Measurements from ENCODE around the gene SLC6A13.

- no peak for TF ChIP-seq EZH2 (IDR thresholded peaks at IDR 0.05; ENCODE audit: borderline replicate concordance, insufficient read depth, low read length, poor library complexity, severe bottlenecking)
- TF ChIP-seq, protein P1, sequence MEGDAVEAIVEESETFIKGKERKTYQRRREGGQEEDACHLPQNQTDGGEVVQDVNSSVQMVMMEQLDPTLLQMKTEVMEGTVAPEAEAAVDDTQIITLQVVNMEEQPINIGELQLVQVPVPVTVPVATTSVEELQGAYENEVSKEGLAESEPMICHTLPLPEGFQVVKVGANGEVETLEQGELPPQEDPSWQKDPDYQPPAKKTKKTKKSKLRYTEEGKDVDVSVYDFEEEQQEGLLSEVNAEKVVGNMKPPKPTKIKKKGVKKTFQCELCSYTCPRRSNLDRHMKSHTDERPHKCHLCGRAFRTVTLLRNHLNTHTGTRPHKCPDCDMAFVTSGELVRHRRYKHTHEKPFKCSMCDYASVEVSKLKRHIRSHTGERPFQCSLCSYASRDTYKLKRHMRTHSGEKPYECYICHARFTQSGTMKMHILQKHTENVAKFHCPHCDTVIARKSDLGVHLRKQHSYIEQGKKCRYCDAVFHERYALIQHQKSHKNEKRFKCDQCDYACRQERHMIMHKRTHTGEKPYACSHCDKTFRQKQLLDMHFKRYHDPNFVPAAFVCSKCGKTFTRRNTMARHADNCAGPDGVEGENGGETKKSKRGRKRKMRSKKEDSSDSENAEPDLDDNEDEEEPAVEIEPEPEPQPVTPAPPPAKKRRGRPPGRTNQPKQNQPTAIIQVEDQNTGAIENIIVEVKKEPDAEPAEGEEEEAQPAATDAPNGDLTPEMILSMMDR (IDR thresholded peaks at IDR 0.05; ENCODE audit: poor library complexity, severe bottlenecking): no peak
- TF ChIP-seq POLR2AphosphoS5 (IDR thresholded peaks at IDR 0.05): peak; percentile 10
- no peak for TF ChIP-seq EP300 (conservative IDR thresholded peaks at IDR 0.05; ENCODE audit: poor library complexity, severe bottlenecking)
- no peak for TF ChIP-seq TAF1 (IDR thresholded peaks at IDR 0.05; ENCODE audit: low read depth)
- no peak for TF ChIP-seq SMC3 (conservative IDR thresholded peaks at IDR 0.05; ENCODE audit: poor library complexity)
- no peak for TF ChIP-seq RAD21 (conservative IDR thresholded peaks at IDR 0.05)
- no peak for TF ChIP-seq REST (IDR thresholded peaks at IDR 0.05; ENCODE audit: borderline replicate concordance)
- TF ChIP-seq MXI1 (conservative IDR thresholded peaks at IDR 0.05; ENCODE audit: poor library complexity, severe bottlenecking): no peak
Measured at GRCh38 chr12:181921-182320, 80.7 kb downstream of the SLC6A13 start.

Measured in neural cell (in vitro differentiated cells).